Daoy (cell line): ENCODE data around the gene IFRD2. TPM values are rescaled to one million over a fixed set of nuclear protein-coding genes. Genes with fewer than 3 reads are reported as not detected.
A peak's percentile ranks its signal among the peaks of the same experiment; 100 is the strongest.

Experiments
- DNase-seq: peaks from one replicate; pipeline ENCODE4 v3.0.0-alpha.2; 2015; ENCODE audit warnings: low read depth
- total RNA-seq: library from RNA; depleted of rRNA; stranded (reverse); fragments of >200 nt; shearing (Covaris generic); gene quantifications from 2 replicates; pipeline ENCODE4 v1.2.3, GENCODE V29; 2014

Gene IFRD2
- total RNA-seq, 1 experiment from 2014 or later, result 96.4 TPM

DNA sequence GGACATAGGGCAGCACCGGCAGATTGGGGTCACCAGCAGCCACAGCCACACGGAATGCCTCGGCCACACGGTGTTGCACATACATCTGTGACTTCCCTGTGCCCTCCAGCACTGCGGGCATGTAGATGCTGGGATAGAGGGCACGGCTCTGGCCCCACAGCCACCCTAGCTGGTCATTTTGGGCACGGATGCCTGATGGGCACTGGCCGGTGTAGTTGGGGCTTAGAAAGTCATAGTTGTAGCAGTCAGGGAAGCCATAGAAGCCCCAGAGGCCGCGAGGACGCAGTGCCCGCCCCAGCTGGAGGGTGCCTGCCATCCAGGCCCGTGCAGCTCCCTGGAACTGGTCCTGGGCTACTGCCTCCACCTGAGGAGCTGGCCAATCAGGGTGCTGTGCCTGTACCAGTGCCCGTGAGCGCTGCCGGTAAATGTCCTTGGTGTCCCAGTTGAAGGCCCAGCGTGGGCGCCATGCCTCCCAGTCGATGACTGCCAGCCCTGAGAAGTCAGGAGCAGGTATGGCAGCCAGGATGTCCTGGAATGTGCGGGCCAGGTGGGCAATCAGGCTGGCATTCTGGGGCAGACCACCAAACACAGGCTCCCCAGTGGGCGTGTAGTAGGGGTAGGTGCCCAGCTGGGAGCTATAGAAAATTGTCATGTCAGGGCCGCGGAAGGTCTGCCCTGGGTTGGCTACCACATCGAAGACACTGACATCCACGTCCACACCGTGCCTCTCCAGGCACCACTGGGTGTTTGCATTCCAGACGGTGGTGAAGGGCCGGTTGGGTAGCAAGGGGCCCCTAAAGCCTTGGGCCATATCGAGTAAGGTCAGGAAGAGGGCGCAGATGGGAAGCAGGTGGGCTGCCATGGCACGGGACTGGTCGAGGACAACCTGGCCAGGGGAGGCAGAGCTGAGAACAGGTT, 10.1 kb upstream of the IFRD2 start:
- no peak for DNase-seq

DNA sequence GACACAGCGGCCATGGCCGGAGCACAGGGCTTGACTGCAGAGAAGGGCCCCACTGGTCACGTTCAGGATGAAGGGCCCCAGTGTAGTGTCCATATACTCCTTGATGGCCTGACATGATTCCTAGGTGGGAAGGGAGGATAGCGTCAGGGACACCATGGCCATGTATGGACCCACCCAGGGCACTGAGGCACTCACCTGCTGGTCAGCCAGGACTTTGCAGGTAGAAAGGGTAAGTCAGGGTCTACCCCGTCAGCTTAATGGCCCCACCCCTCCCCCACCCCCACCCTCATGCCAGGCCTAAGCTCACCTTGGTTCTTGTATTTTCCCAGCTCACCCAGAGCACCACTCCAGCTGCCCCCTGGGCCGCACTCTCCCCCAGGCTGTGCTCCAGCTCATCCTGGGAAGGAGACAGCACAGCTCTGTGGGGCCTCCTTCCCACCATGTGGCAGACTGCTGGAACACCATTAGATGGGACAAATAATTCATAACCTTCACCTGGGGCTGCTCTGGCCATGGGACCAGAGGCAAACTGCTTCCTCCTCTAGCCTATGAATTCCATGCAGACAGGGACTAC, 8.5 kb upstream of the IFRD2 start:
- DNase-seq, result no peak

DNA sequence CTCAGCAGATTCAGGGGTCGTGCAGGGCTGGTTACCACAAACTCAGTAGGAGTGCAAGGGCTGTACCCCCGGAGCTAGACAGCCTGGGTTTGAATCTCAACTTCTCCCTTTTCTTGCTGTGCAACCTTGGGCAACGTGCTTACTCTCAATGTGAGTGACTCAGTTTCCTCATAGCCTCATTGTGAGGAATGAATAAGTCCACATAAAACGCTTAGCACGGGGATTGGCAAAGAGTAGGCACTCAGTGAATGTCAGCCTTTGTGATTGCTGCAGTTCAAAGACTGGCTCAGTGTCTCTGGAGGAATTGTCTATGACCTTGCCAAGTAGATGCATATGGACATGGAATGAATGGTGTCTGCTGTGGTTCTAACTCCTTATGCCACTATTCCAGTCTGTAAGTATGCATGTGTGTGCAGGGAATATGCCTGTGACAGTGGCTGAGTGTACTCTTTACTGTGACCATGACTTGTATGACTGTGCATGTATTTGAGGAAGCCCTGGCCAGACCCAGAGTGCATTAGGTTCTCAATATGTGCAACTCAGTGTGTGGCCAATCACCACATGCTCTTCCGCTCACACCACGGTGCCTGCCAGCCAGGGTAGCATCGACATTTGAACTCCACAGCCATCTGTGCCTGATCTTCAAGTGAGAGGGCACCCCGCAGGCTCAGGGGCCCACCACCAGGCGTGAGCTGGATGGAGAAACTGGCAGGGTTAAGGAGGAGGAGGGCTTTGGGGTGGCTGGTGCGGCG, 7.9 kb upstream of the IFRD2 start:
- no peak for DNase-seq

DNA sequence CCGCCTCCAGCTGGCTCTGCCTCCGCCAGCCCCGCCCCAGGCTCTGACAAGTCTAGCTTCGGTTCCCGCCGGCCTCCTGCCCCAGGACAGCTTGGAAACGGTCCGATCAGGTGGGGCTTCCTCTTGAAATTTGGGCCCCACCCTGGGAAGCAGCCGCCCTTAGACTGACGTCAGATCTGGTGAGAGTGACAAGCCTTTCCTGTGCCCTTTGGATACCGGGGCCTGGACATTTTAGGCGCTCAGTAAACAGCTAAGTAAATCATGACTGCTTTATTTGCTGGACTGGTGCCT, 7.4 kb upstream of the IFRD2 start:
- DNase-seq, result no peak

DNA sequence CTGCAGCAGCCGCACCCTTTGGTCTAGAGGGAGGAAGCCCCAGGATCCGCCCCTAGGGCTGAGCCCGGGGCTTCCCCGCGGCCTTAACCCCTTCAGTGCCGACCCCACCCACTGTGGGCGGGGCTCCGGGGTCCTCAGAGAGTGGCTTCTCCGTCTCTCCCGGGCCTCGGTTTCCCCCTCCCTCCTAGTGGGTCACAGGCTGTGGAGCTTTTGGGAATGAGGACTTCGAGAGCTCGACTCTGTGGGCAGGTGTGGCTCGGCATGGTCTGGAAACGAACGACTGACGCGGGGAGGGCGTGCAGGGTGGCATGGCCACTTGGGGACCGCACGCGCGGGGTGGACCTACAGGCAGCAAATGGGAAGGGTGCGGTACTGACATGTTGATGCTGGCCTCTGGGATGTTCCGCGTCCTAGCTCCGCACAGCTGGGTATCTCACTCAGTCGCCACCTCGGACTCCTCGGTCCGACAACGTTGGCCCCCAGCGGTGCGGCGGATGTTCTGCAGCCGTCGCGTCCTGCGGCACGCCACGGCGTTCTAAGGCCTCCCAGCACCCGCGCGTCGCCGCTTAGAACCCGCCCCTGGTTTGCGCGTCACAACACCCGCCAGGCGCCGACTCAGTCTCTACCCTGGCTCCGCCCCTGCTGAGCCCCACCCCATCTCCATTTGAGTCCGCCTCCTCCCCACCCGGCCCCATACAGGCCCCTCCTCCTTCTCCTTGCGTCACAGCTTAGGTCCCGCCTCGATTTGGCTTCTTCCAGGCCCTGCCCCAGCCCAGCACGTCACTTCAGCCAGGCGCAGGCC, 6.8 kb upstream of the IFRD2 start, which contains the start of the genes HYAL3 and NAA80:
HYAL3 (minus strand) TSS at position 570 of the 802 bp plus-strand sequence. CDS start 3,803 bp downstream, outside the sequence.
NAA80 (minus strand) TSS at position 570 of the 802 bp plus-strand sequence. CDS start 1,942 bp downstream, outside the sequence.
- DNase-seq, result peak; percentile 98

DNA sequence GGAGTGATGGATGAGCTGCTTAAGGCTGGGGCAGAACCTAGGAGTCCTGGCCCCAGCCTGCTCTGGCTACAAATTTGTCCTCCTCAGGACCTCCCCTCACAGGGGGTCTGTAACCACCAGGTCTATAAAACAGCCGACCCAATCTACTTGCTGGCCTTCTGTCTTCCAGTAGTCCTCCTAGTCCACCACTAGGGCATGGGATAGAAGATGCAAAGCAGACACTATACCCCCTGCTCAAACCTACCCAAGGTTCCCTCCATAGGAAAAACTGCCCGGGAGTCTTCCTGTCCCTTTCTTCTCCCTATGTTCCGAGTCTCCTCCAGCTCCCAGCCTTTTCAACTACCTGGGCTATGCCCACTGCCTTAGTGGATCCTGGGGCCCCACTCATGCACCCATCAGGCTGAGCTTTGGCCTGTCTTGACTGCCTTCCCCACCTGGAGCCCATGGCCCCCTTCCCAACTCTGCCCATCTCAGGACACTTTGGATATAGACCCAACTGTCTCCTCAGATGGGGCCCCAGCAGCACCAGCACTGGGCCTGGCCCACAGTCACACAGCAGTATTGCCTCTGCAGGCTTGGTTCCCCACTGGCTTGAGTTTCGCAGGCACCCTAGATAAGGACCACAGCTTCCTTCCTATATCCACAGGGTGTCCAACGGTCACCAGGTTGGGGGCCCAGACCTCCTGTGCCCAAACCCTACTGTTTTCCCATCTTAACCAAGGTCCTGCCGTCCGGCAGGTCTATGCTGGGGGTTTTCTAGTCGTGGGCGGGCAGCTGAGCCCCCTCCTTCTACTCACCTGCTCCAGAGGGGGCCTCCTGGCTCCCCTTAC, 5.9 kb upstream of the IFRD2 start:
- DNase-seq, result no peak

DNA sequence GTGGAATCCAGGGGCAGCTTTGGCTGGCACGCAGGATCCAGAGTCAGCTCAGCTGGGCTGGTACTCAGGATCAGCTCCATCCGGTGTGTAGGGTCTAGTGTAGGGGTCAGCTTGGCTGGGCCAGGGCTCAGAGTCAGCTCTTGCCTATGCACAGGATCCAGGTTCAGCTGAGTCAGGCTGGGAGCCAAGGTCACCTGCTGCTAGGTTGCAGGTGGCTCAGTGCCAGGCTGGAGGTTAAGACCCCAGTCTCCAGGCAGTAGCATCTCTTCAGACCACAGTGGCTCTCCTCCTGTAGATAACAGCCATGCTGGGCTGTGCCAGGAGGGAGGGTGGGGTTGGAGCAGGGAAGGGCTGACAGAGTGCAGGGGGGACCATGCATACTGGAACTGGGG, 5.2 kb upstream of the IFRD2 start:
- DNase-seq, result no peak

DNA sequence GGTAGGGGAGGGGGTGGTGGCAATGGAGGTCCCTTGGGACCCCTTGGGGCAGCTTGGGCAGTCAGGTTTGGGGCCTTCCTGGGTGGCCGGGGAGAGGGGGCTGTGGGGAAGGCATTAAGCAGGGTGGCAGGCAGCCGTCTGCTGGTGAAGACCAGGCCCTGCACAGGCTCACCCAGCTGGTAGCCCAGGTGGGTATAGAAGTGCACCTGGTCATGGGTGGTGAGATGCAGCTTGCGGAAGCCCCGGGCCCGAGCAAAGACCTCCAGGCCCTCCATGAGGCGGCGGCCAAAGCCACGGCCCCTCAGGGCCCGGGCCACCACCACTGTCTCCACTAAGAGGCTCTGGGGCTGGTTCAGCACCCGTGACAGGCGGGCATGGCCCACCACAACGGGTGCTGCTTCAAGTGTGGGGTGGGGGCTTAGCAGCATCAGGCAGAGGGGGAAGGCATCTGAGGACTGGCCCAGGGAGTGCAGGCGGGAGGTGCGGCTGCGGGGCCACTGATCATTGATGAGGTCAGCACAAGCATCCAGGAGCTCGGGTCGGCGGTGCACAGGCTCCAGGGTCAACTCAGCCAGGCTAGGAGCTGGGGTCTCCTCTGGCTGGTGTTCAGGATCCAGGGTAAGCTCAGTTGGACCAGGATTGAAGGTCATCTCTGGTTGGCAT, 4.6 kb upstream of the IFRD2 start:
- DNase-seq, result no peak

DNA sequence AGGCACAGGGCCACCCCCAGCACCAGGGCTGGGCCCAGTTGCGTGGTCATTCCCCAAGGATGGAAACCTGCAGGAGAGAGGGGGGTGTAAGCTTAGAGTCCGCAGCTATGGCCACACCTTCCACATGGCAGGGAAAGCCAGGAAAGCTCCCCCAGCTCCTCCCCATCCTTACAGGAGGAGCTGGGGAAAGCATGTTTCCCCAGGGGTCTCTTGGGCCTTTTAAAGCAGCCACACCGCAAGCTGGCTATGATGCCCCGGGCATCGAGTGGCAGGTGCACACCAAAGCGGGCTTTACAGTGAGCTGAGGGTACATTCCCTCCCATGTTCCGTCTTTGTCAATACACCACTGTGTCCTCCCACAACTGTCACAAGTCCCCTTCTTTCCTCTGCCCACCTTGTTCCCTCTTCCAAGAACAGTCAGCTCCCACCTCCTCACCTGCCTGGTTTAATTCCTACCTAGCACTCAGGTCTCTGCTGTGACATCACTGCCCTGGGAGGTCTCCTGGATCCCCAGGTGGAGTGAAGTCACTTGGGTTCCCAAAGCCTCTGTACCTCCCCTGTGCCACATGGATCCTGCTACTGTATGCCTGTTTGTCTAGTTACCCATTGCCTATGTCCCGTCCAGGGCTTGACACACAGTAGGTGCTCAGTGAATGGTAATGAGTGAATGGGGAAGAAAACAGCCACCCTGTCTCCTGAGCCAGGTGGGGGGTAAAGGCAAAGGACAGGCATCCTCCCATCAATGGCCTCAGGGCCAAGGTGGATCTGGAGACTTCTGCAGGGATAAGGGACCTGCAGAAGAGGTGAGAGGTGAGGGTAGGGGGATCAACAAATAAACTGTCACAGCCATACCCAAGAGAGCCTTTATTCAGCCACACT, 3.6 kb upstream of the IFRD2 start:
- no peak for DNase-seq

DNA sequence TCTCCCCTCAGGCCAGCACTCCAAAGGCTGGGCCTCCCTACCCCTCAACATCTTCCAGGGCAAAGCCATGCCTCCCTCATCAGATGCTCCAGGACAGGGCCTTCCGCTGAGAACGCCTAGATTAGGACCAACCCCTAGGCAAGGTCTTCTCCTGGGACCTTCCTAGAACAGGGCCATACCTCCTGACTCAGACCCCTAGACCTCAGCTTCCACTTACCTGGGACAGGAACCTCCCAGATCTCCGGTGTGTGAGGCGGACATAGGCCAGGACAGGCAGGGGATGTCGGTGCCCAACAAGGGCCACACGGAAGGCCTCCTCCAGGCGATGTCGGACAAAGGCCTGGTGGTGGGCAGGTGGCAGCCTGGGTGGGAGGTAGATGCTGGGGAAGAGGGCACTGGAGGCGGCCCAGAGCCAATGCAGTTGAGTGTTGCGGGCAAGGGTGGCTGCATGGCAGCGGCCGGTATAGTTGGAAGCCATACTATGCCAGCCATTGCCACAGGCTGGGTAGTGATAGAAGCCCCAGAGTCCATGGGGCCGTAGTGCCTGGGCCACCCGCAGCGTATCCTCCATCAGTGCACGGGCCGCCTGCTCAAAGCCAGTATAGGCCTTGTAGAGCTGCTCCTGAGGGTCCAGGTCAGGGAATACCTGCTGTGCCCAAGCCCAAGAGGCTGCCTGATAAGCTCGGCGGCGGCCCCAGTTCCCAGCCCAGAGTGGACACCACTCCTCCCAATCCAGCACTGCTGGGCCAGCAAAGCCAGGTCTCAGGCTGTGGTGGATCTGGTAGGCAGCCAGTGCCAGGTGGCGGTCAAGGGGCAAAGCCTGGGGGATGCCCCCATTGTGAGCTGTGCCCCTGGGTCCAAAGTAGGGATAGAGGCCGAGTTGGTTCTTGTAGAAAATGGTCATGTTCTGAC, 2.5 kb upstream of the IFRD2 start:
- DNase-seq, result no peak

DNA sequence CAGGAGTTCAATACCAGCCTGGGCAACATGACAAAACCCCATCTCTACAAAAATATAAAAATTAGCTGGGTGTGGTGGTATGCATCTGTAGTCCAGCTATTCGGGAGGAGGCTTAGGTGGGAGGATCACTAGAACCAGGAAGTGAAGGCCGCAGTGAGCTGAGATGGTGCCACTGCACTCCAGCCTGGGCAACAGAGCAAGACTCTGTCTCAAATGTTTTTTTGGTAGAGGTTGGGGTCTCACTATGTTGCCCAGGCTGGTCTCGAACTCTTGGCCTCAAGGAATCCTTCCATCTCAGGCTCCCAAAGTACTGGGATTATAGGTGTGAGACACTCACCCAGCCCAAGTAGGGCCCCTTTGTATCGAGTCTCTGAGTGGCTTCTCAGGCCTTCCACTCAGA, 1.9 kb upstream of the IFRD2 start:
- DNase-seq, result no peak

DNA sequence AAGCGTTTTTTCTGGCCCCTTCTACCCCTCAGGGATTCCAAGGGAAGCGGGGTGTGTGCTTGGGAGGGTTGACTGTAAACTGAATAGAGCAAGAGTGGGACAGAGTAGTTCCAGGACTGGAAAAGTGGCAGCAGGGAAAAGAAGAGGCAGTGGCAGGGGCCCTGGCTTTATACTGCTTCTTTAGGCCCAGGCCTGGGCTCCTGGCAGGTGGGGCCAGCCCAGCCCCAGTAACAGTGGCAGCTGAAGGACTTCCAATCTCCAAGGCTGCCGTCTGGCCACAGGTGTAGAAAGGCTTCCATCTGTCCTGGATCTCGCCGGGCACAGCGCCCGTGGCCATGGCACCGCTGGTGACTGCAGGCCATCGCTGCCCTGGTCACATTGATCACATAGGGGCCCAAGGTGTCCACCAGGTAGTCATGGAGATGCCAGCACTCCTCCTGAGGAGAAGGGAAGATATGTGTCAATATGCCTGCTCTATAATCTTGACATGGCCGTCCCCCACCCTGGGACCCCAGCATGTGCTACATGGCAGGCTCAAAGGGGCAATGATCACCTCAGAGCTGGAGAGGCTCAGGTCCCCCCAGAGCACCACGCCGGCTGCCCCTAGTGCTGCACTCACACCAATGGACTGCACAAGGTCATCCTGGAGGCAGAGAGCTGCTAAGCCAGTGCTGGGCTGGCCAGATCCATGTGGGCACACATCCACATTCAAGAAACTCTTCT, 1.0 kb upstream of the IFRD2 start:
- DNase-seq, result no peak

DNA sequence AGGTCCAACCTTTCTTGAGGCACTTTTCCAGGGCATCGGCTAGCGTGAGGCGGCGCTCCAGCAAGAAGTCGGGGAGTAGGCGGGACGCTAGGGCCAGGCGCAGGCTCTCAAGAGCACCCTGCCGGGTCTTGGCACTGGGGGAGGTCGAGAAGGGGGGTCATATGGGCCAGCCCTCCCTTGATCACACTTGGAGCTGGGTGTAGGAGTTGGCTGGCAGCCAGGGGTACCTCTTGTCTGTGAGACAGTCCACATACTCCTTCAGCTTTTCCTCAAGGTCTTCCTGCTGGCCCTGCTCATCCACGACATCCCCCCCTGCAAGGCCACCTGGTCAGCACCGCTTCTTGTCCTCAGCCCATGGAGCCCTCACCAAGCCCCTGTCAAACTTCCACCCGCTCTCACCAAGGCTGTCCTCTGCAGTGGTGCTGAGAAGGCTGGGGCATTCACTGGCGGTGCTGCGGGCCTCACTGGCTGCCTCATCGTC, 2.0 kb downstream of the IFRD2 start:
- no peak for DNase-seq

DNA sequence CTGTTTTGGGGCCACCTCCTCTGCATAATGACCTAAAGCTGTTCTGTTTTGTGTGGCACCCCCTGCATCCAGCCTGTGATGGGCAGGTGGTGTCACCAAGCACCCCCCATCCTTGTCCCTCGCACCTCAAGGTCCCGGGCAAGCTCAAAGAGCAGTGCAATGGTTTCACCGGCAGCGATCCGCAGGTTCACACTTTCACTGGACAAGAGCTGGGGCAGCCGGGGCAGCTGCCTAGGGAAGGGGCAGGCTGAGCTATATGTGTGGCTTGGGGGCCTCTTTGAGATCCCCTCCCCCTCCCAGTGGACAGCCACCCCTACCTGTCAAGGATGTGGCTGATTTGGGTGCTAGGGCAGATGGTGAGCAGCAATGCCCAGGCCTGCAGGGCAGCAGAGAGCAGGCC, 3.1 kb downstream of the IFRD2 start:
- DNase-seq, result no peak

DNA sequence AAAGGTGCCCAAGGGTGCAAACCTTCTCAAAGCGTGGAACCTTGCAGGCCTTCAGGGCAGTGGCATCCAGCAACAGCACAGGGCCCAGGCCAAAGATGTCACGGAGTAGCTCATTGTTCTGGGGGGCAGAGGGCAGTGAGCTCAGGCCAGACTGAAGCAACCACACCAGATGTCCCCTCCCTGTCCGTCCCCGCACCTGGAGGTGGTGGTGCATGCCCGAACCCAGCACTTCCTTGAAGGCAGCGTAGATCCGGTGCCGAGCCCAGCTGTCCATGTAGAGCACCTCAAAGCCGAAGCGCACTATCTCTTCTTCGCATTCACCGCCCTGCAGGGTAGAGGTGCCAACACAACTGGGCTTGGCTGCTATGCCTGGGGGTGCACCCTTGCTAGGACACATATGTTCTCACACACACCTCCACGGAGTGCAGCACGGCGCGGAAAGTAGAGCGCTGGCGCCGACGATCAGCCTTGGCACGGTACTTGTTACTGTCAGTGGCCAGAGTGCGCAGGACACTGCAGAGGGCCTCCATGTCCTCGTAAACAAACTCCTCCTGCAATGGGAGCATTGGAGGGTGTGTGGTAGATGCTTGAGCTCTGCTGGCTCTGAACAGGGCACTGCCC, 3.7 kb downstream of the IFRD2 start:
- DNase-seq, result no peak

DNA sequence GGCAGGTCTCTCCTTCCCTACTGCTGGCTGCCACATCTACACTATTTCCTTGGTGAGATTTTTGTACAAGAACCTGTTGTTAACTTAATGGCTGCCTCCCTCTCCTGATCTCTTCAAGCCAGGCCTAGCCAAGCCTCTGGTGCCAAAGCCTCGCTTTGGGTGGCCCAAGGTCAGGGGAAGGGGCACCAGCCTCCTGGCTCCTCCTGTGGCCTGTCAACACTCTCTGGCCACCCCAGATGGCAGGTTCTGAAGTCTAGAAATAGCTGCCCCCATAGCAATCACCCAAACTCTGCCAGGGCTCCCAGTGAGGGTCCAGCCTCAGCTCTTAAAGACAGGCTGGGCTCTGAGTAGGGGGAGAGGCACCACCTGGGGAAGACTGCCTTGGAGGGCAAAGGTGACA, 5.0 kb downstream of the IFRD2 start:
- no peak for DNase-seq
